MM.1S (cell line): Measurements from ENCODE around the gene GRHPR.

Source experiments
- DNase-seq: peaks from one replicate; pipeline ENCODE4 v3.0.0-alpha.2; 2015
- H2AFZ ChIP-seq: fragments of 300-600 bp; sonication (generic); 2 replicates; pipeline ENCODE4 v1.6.0; 2016; ENCODE audit warnings: antibody characterized with exemption, low read length
- H3F3A ChIP-seq: fragments of 300-600 bp; sonication (generic); 2 replicates; pipeline ENCODE4 v1.6.1; 2016; ENCODE audit warnings: mild to moderate bottlenecking, antibody characterized with exemption, low read length, moderate library complexity, mixed read lengths; ENCODE audit not compliant: insufficient read depth
- H3K27ac ChIP-seq: fragments of 300-600 bp; sonication (generic); 2 replicates; pipeline ENCODE4 v1.5.1; 2016; ENCODE audit warnings: mild to moderate bottlenecking, low read length
- H3K27me3 ChIP-seq: fragments of 300-600 bp; sonication (generic); replicated peaks from 2 replicates; pipeline ENCODE4 v1.6.0; 2016; ENCODE audit warnings: low read length; ENCODE audit not compliant: insufficient read depth
- H3K36me3 ChIP-seq: fragments of 300-600 bp; sonication (generic); replicated peaks from 2 replicates; pipeline ENCODE4 v1.6.1; 2016; ENCODE audit warnings: mild to moderate bottlenecking, low read length, mixed read lengths; ENCODE audit not compliant: insufficient read depth
- H3K4me1 ChIP-seq: fragments of 300-600 bp; sonication (generic); 2 replicates; pipeline ENCODE4 v1.6.1; 2016; ENCODE audit warnings: low read length, mixed read lengths
- H3K4me2 ChIP-seq: fragments of 300-600 bp; sonication (generic); 2 replicates; pipeline ENCODE4 v1.6.0; 2016; ENCODE audit warnings: low read depth, low read length
- H3K4me3 ChIP-seq: fragments of 300-600 bp; sonication (generic); 2 replicates; pipeline ENCODE4 v1.5.1; 2016; ENCODE audit warnings: low read length, mixed read lengths
- H3K79me2 ChIP-seq: fragments of 300-600 bp; sonication (generic); 2 replicates; pipeline ENCODE4 v1.6.1; 2016; ENCODE audit warnings: mixed run types, low read length, mixed read lengths
- H3K9ac ChIP-seq: fragments of 300-600 bp; sonication (generic); 2 replicates; pipeline ENCODE4 v1.6.1; 2016; ENCODE audit warnings: low read length, mixed read lengths
- H3K9me2 ChIP-seq: fragments of 300-600 bp; sonication (generic); replicated peaks from 2 replicates; pipeline ENCODE4 v1.6.1; 2016; ENCODE audit warnings: mild to moderate bottlenecking, low read length, mixed read lengths; ENCODE audit not compliant: insufficient read depth
- H3K9me3 ChIP-seq: fragments of 300-600 bp; sonication (generic); replicated peaks from 2 replicates; pipeline ENCODE4 v1.6.1; 2016; ENCODE audit warnings: mild to moderate bottlenecking, low read length, mixed read lengths; ENCODE audit not compliant: insufficient read depth
- H4K20me1 ChIP-seq: fragments of 300-600 bp; sonication (generic); 2 replicates; pipeline ENCODE4 v1.6.1; 2016; ENCODE audit warnings: mild to moderate bottlenecking, low read length, moderate library complexity, mixed read lengths; ENCODE audit not compliant: insufficient read depth
- EZH2 ChIP-seq: fragments of 300-600 bp; sonication (generic); optimal IDR thresholded peaks from 2 replicates; pipeline ENCODE3; 2017; ENCODE audit warnings: low read depth, mild to moderate bottlenecking, antibody characterized with exemption, low read length, mixed read lengths
- EZH2phosphoT487 ChIP-seq: fragments of 300-600 bp; sonication (generic); IDR thresholded peaks from 2 replicates; pipeline ENCODE4 v1.6.1; 2018; ENCODE audit warnings: antibody characterized with exemption, low read length
- TF ChIP-seq, protein P1 (sequence below): fragments of 300-600 bp; sonication (generic); IDR thresholded peaks from 2 replicates; pipeline ENCODE4 v1.5.1; 2016; ENCODE audit warnings: antibody characterized with exemption, low read length, mixed read lengths

The GRHPR gene

DNA sequence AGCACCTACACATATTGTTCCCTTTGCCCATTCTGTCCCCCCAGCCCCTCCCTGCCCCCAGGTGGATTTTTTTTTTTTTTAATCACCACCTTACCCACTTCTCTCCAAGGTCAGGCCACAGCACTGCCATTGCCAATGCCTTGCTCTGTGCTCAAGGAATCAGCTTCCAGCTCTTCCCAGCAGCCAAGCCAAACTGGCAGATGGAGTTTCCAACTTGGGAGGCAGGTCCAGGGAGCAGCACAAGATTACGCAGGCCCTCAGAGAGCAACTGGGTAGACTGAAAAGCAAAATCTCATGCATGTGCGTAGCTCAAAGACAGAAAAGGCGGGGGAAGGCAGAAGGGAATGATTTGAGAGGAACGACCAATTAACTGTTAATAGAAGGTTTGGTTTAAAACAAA lies 15.1 kb downstream of the GRHPR start:
- Histone ChIP-seq H3K4me3 (no peak overlapping the region), H3K9me3 (no peaks in the 10 kb centered on the region), H3K36me3 (peaks cover 5% of the 10 kb centered on the region; the same call in 1 of the 2 replicates), H3K79me2 (peaks cover 25% of the 10 kb centered on the region), H3K27ac (no peak overlapping the region), H3F3A (0 out of 2 replicates have a peak, but pooled peaks cover 8% of the 10 kb centered on the region), H3K27me3 (no peaks in the 10 kb centered on the region), H4K20me1 (no peaks in the 10 kb centered on the region; the same call in 1 of the 2 replicates), H2AFZ (no peak overlapping the region), H3K4me2 (no peak overlapping the region), H3K4me1 (peaks cover 22% of the 10 kb centered on the region), H3K9me2 (no peaks in the 10 kb centered on the region), H3K9ac (no peak overlapping the region)
- TF ChIP-seq EZH2phosphoT487 (no peak), EZH2 (no peak)
- TF ChIP-seq, protein P1, sequence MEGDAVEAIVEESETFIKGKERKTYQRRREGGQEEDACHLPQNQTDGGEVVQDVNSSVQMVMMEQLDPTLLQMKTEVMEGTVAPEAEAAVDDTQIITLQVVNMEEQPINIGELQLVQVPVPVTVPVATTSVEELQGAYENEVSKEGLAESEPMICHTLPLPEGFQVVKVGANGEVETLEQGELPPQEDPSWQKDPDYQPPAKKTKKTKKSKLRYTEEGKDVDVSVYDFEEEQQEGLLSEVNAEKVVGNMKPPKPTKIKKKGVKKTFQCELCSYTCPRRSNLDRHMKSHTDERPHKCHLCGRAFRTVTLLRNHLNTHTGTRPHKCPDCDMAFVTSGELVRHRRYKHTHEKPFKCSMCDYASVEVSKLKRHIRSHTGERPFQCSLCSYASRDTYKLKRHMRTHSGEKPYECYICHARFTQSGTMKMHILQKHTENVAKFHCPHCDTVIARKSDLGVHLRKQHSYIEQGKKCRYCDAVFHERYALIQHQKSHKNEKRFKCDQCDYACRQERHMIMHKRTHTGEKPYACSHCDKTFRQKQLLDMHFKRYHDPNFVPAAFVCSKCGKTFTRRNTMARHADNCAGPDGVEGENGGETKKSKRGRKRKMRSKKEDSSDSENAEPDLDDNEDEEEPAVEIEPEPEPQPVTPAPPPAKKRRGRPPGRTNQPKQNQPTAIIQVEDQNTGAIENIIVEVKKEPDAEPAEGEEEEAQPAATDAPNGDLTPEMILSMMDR, result no peak
- no peak for DNase-seq

DNA sequence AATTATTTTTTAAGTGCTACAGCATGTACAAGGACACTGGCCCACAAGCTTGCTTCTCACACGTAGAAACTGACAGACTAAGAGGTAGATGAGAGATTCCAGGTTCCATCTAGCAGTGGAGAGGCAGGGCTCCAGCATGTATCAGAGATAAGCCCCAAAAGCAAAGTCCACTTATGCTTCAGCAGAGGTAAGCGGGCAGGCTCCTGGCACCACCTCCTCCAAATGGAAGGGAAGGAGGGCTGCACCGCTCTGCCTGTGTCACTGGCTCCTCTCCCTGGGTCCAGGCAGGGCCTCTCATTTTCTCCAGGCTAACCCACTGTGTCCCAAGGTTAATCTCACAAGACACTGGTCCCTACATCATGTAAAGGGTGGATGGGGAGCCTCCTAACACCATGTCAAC lies 15.9 kb downstream of the GRHPR start:
- Histone ChIP-seq H3K27me3 (no peaks in the 10 kb centered on the region), H3K9ac (no peak overlapping the region), H4K20me1 (no peaks in the 10 kb centered on the region; the same call in 1 of the 2 replicates), H3F3A (0 out of 2 replicates have a peak, but pooled peaks cover 8% of the 10 kb centered on the region), H3K4me1 (peaks cover 25% of the 10 kb centered on the region), H2AFZ (no peak overlapping the region), H3K4me2 (no peak overlapping the region), H3K27ac (no peak overlapping the region), H3K9me2 (no peaks in the 10 kb centered on the region), H3K4me3 (no peak overlapping the region), H3K36me3 (peaks cover 5% of the 10 kb centered on the region; the same call in 1 of the 2 replicates), H3K79me2 (peaks cover 26% of the 10 kb centered on the region), H3K9me3 (no peaks in the 10 kb centered on the region)
- no peak for DNase-seq
- TF ChIP-seq, protein P1, result no peak
- no peak for TF ChIP-seq EZH2phosphoT487
- TF ChIP-seq EZH2, result no peak

DNA sequence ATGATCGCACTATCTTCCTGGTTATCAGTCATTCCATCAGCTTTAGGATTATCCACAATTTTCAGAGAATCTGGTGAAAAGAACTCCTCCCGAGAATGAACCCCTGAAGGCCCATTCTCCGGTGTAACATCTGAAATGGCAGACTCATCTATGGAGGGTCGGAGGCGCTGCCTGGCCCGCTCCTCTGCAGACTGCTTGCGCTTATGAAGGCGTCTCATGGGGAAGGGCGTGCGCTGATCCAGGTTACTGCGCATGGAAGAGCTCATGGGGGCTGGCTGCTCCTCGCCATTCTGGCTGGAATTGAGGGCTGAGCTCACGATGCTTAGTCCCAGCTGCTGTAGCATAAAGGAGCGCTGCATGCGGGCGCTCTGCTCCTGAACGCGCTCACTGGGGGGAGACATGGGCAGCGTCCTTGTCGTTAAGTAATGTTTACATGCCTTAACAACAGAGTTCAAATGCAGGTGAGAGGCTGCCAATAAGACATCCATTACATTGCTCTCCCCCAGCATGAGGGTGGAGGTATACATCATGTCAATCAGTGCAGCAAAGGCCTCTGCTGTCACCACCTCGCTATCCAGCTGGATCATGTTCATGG lies 19.4 kb downstream of the GRHPR start:
- H3K27ac ChIP-seq, result peak overlapping the region; percentile 42; the same call in 1 of the 2 replicates
- peaks cover 39% of the 10 kb centered on the region for H3K79me2 ChIP-seq
- no peaks in the 10 kb centered on the region for H4K20me1 ChIP-seq

More for the DNA sequence above, 19.4 kb downstream of the GRHPR start:
- H3K9ac ChIP-seq, result no peak overlapping the region
- no peak for DNase-seq
- H3F3A ChIP-seq, result 0 out of 2 replicates have a peak, but pooled peaks cover 8% of the 10 kb centered on the region
- H3K27me3 ChIP-seq, result no peaks in the 10 kb centered on the region
- no peak overlapping the region for H3K4me2 ChIP-seq
- H3K4me3 ChIP-seq, result no peak overlapping the region
- H2AFZ ChIP-seq, result no peak overlapping the region
- H3K4me1 ChIP-seq, result peaks cover 25% of the 10 kb centered on the region
- H3K9me3 ChIP-seq, result no peaks in the 10 kb centered on the region
- peaks cover 5% of the 10 kb centered on the region; the same call in 1 of the 2 replicates for H3K36me3 ChIP-seq
- TF ChIP-seq, protein P1, result no peak
- TF ChIP-seq EZH2 (no peak), EZH2phosphoT487 (no peak)
- H3K9me2 ChIP-seq, result no peaks in the 10 kb centered on the region
